ENCODE results near the gene MLLT3.

DNA sequence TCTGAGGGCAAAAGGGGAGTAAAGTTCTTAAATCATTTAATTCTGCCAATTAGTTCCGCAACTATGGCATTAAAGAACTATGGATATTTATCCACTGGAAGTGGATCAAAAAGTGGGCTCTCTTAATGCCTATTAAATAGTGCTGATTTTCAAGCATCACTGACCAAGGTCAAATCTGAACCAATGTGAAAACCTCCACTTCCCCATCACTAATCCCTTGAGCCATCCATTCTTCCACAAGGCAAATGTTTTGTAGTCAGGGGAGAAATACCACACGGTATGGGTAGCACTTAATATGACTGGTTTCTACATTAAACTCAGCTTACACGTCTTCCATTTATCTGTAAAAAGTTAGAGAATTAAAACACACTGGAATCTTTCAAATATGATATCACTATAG lies 57.6 kb downstream of the MLLT3 start:
- no peak for TF ChIP-seq POLR2AphosphoS5 (IDR thresholded peaks at IDR 0.05; ENCODE audit: low read depth, low read length)
- TF ChIP-seq POLR2A (IDR thresholded peaks at IDR 0.05; ENCODE audit: low read depth, low read length), result no peak
- TF ChIP-seq TAF1 (IDR thresholded peaks at IDR 0.05; ENCODE audit: low read depth, low read length), result no peak
- no peak for TF ChIP-seq POU2F2 (IDR thresholded peaks at IDR 0.05; ENCODE audit: low read depth, low read length)
